PFSK-1 (cell line): Measurements from ENCODE around the gene SNX4.

Source experiments
- FOXP2 ChIP-seq: optimal IDR thresholded peaks from 2 replicates; pipeline ENCODE3; 2011; ENCODE audit warnings: borderline replicate concordance, control low read depth, inconsistent platforms; ENCODE audit not compliant: insufficient read depth; ENCODE audit errors: extremely low read length, extremely low read depth
- SIN3A ChIP-seq: IDR thresholded peaks from 2 replicates; pipeline ENCODE4 v1.6.1; 2012; ENCODE audit warnings: mild to moderate bottlenecking, low read length, moderate library complexity, borderline replicate concordance; ENCODE audit not compliant: insufficient read depth
- TAF1 ChIP-seq: IDR thresholded peaks from 2 replicates; pipeline ENCODE4 v1.6.1; 2012; ENCODE audit warnings: low read length, control low read depth, borderline replicate concordance; ENCODE audit not compliant: insufficient read depth

DNA sequence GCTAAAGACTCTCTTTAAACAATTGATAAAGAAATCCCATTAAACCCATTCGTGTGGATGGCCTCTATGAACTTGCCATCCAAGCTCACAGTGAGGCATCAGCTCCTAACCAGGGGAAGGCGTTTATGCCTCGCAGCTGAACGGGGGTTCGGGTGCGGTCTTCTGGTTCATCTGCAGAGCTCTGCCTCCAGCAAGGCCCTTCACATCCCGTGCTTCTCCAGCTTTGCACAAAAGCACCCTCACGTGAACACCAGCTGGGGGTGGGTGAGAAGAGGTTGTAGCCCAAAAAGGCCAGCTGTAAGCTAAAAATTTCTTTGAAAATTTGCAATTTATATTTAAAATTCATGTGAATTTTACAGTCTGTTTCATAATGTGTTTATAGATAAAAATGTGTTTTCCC lies 105.3 kb downstream of the SNX4 start:
- no peak for TF ChIP-seq SIN3A
- TF ChIP-seq TAF1 = no peak
- no peak for TF ChIP-seq FOXP2
